Breast epithelium (tissue), 3 donors: ENCODE measurements around the gene TP53I13.
A peak's percentile ranks its signal among the peaks of the same experiment; 100 is the strongest.

ENCODE experiments used
- POLR2A ChIP-seq: fragments of 450-650 bp; IDR thresholded peaks from one replicate; pipeline ENCODE4 v1.6.1; 2016; ENCODE audit warnings: antibody characterized with exemption, mild to moderate bottlenecking, moderate library complexity
- TF ChIP-seq, protein P1 (sequence below), 3 donors: fragments of 450-650 bp; IDR thresholded peaks; one replicate each; pipeline ENCODE4 v1.5.1; 2016 to 2017; ENCODE audit warnings: antibody characterized with exemption in 3 of 3, mild to moderate bottlenecking in 3 of 3, moderate library complexity in 3 of 3

DNA sequence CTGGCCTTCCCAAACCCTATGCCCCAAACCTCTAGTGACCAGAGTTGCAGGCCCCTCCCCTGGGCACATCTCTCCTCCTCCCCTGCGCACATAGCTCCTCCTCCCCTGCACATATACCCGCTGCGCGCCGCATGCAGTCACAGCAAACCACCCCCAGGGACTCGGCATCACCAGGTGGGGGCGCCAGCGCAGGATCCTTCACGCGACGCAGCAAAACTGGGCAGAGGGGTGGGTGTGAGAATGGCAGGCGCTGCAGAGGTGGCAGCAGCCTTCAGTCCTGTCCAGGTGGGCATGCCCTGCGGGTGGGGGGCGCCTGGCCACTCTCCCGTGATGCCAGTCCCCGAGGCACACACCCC lies 48.6 kb downstream of the TP53I13 start:
- TF ChIP-seq, protein P1, sequence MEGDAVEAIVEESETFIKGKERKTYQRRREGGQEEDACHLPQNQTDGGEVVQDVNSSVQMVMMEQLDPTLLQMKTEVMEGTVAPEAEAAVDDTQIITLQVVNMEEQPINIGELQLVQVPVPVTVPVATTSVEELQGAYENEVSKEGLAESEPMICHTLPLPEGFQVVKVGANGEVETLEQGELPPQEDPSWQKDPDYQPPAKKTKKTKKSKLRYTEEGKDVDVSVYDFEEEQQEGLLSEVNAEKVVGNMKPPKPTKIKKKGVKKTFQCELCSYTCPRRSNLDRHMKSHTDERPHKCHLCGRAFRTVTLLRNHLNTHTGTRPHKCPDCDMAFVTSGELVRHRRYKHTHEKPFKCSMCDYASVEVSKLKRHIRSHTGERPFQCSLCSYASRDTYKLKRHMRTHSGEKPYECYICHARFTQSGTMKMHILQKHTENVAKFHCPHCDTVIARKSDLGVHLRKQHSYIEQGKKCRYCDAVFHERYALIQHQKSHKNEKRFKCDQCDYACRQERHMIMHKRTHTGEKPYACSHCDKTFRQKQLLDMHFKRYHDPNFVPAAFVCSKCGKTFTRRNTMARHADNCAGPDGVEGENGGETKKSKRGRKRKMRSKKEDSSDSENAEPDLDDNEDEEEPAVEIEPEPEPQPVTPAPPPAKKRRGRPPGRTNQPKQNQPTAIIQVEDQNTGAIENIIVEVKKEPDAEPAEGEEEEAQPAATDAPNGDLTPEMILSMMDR (IDR thresholded peaks at IDR 0.05) = peak; percentile 23 to 40 (median 38)
- TF ChIP-seq POLR2A = no peak
